Measurements from ENCODE around the gene KMT2D.

KMT2D gene

DNA sequence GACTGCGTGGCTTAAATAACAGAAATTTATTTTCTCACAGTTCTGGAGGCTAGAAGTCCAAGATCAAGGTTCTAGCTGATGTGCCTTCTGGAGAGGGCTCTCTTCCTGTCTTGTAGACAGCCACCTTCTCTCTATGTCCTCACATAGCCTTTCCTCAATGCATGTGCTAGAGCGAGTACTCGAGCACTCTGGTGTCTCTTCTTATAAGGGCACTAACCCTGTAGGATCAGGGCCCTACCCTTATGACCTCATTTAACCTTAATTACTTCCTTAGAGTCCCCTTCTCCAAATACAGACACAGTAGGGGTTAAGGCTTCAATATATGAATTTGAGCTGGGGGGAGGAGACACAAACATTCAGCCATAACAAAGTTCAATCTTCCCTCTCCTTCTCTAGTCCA is 23.8 kb upstream of the KMT2D start:
- Histone ChIP-seq H3F3A (ENCODE audit: low read depth) (no peaks in the 10 kb centered on the region), H3K4me3 (ENCODE audit: low read length, poor library complexity, severe bottlenecking) (no peak overlapping the region), H3K9me3 (ENCODE audit: insufficient read depth, low read depth, low read length) (no peaks in the 10 kb centered on the region), H3K79me2 (ENCODE audit: insufficient read depth, low read length) (no peaks in the 10 kb centered on the region), H3K27me3 (ENCODE audit: insufficient read depth, low read length, poor library complexity, severe bottlenecking) (no peaks in the 10 kb centered on the region), H3K4me1 (ENCODE audit: insufficient read depth, low read length, poor library complexity, severe bottlenecking) (peaks cover 22% of the 10 kb centered on the region), H3K36me3 (ENCODE audit: insufficient read depth, low read length) (no peaks in the 10 kb centered on the region), H3K4me2 (ENCODE audit: low read depth, low read length, poor library complexity, severe bottlenecking) (no peak overlapping the region), H4K20me1 (ENCODE audit: insufficient read depth, low read length, poor library complexity, severe bottlenecking) (no peaks in the 10 kb centered on the region), H3K9me2 (replicated peaks; ENCODE audit: low read depth, low read length) (no peaks in the 10 kb centered on the region), H3K9ac (ENCODE audit: low read depth, low read length, poor library complexity, severe bottlenecking) (no peak overlapping the region), H2AFZ (ENCODE audit: low read length) (no peak overlapping the region)
- TF ChIP-seq EZH2phosphoT487 (IDR thresholded peaks at IDR 0.05; ENCODE audit: borderline replicate concordance): no peak
- no peak for TF ChIP-seq CTCF (conservative IDR thresholded peaks at IDR 0.05; ENCODE audit: low read length)

GRCh38 chr12:49079793-49080192 is 19.2 kb upstream of the KMT2D start:
- Histone ChIP-seq H3K4me1 (ENCODE audit: insufficient read depth, low read length, poor library complexity, severe bottlenecking) (no peaks in the 10 kb centered on the region), H2AFZ (ENCODE audit: low read length) (no peak overlapping the region), H3K9me2 (replicated peaks; ENCODE audit: low read depth, low read length) (no peaks in the 10 kb centered on the region), H3K27me3 (ENCODE audit: insufficient read depth, low read length, poor library complexity, severe bottlenecking) (no peaks in the 10 kb centered on the region), H3K79me2 (ENCODE audit: insufficient read depth, low read length) (no peaks in the 10 kb centered on the region), H3F3A (ENCODE audit: low read depth) (no peaks in the 10 kb centered on the region), H3K9ac (ENCODE audit: low read depth, low read length, poor library complexity, severe bottlenecking) (no peak overlapping the region), H4K20me1 (ENCODE audit: insufficient read depth, low read length, poor library complexity, severe bottlenecking) (no peaks in the 10 kb centered on the region), H3K4me3 (ENCODE audit: low read length, poor library complexity, severe bottlenecking) (no peak overlapping the region), H3K9me3 (ENCODE audit: insufficient read depth, low read depth, low read length) (no peaks in the 10 kb centered on the region), H3K4me2 (ENCODE audit: low read depth, low read length, poor library complexity, severe bottlenecking) (no peak overlapping the region), H3K36me3 (ENCODE audit: insufficient read depth, low read length) (no peaks in the 10 kb centered on the region)
- no peak for TF ChIP-seq EZH2phosphoT487 (IDR thresholded peaks at IDR 0.05; ENCODE audit: borderline replicate concordance)
- TF ChIP-seq CTCF (conservative IDR thresholded peaks at IDR 0.05; ENCODE audit: low read length): no peak

GRCh38 chr12:49070971-49071370 is 10.4 kb upstream of the KMT2D start:
- H3K4me3 ChIP-seq (ENCODE audit: low read length, poor library complexity, severe bottlenecking): no peak overlapping the region
- H3K9me3 ChIP-seq (ENCODE audit: insufficient read depth, low read depth, low read length): no peaks in the 10 kb centered on the region
- peaks cover 15% of the 10 kb centered on the region for H3K4me1 ChIP-seq (ENCODE audit: insufficient read depth, low read length, poor library complexity, severe bottlenecking)
- H3F3A ChIP-seq (ENCODE audit: low read depth): peaks cover 6% of the 10 kb centered on the region; the same call in 1 of the 2 replicates
- H3K9me2 ChIP-seq (replicated peaks; ENCODE audit: low read depth, low read length): no peaks in the 10 kb centered on the region
- H3K79me2 ChIP-seq (ENCODE audit: insufficient read depth, low read length): peaks cover 7% of the 10 kb centered on the region
- no peaks in the 10 kb centered on the region for H4K20me1 ChIP-seq (ENCODE audit: insufficient read depth, low read length, poor library complexity, severe bottlenecking)
- H2AFZ ChIP-seq (ENCODE audit: low read length): no peak overlapping the region
- H3K36me3 ChIP-seq (ENCODE audit: insufficient read depth, low read length): no peaks in the 10 kb centered on the region
- H3K4me2 ChIP-seq (ENCODE audit: low read depth, low read length, poor library complexity, severe bottlenecking): no peak overlapping the region
- no peak for TF ChIP-seq CTCF (conservative IDR thresholded peaks at IDR 0.05; ENCODE audit: low read length)
- TF ChIP-seq EZH2phosphoT487 (IDR thresholded peaks at IDR 0.05; ENCODE audit: borderline replicate concordance): no peak
- no peaks in the 10 kb centered on the region for H3K27me3 ChIP-seq (ENCODE audit: insufficient read depth, low read length, poor library complexity, severe bottlenecking)
- peak overlapping the region; percentile 5 for H3K9ac ChIP-seq (ENCODE audit: low read depth, low read length, poor library complexity, severe bottlenecking)

Data from Loucy (cell line).